ENCODE measurements around the gene PAK6. TPM values are rescaled to one million over a fixed set of nuclear protein-coding genes. Genes with fewer than 3 reads are reported as not detected.

The PAK6 gene
- total RNA-seq, 1 donor from 2014 or later = 0.31 TPM

DNA sequence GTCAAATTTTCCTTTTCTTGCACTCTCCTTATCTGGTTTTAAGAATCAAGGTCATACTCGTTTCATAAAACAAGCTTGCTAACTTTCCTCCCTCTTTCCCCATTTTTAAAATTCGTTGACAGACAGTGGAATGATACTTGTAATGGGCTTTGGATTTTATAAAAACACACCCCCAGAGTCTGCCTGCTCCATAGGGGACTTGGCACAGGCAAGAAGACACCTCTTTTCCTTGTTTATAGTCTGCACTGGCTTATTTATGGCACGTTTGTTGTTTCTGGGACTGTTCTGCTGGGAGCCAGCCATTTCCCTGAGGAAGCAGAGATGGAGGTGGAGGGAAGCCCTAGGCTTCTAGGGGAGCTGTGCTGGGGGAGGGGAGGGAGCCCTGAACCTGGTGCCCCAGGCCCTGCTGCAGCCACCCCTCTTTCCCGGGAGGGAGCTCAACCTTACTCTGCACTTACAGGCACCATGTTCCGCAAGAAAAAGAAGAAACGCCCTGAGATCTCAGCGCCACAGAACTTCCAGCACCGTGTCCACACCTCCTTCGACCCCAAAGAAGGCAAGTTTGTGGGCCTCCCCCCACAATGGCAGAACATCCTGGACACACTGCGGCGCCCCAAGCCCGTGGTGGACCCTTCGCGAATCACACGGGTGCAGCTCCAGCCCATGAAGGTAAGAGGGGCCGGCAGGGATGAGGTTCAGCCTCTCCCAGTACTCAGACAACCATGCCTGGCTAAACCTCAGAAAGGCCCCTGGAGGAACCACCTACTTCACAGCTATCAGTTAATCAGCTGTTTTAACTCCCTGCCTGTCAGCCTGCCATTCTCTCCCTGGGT, 25.7 kb downstream of the PAK6 start:
- H3K27ac Mint-ChIP-seq (ENCODE audit: unreplicated experiment) = peak overlapping the region; percentile 8
- DNase-seq (ENCODE audit: low spot score) = no peak
- no peaks in the 10 kb centered on the region for H3K36me3 Mint-ChIP-seq (ENCODE audit: low read depth, unreplicated experiment)
- no peaks in the 10 kb centered on the region for H3K9me3 Mint-ChIP-seq (ENCODE audit: unreplicated experiment)
- H3K4me1 Mint-ChIP-seq (ENCODE audit: unreplicated experiment) = peaks cover 9% of the 10 kb centered on the region
- TF ChIP-seq, protein P1, sequence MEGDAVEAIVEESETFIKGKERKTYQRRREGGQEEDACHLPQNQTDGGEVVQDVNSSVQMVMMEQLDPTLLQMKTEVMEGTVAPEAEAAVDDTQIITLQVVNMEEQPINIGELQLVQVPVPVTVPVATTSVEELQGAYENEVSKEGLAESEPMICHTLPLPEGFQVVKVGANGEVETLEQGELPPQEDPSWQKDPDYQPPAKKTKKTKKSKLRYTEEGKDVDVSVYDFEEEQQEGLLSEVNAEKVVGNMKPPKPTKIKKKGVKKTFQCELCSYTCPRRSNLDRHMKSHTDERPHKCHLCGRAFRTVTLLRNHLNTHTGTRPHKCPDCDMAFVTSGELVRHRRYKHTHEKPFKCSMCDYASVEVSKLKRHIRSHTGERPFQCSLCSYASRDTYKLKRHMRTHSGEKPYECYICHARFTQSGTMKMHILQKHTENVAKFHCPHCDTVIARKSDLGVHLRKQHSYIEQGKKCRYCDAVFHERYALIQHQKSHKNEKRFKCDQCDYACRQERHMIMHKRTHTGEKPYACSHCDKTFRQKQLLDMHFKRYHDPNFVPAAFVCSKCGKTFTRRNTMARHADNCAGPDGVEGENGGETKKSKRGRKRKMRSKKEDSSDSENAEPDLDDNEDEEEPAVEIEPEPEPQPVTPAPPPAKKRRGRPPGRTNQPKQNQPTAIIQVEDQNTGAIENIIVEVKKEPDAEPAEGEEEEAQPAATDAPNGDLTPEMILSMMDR (IDR thresholded peaks at IDR 0.05; ENCODE audit: unreplicated experiment) = no peak
- H3K27me3 Mint-ChIP-seq (ENCODE audit: unreplicated experiment) = peaks cover 3% of the 10 kb centered on the region
- peak overlapping the region; percentile 22 for H3K4me3 Mint-ChIP-seq (ENCODE audit: unreplicated experiment)

DNA sequence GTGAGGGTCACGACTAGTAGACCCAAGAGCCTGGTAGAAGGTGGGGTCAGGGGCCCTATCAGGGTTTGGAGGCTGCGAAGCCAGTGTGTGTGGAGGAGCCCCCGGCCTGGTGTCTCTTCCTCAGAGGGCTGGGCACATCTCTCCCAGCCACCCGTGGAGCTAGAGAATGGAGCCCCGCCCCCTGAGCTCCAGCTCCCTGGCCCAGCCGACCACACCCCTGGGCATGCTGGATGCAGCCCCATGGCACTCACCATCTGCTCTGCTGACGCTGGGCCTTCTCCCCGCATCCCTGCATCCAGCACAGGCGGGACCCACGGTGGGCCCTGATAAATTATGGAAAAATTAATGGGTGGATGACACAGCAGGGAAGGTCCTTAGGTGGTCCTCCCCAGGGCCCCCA, 26.5 kb downstream of the PAK6 start:
- TF ChIP-seq, protein P1 (IDR thresholded peaks at IDR 0.05; ENCODE audit: unreplicated experiment) = no peak
- H3K36me3 Mint-ChIP-seq (ENCODE audit: low read depth, unreplicated experiment) = no peaks in the 10 kb centered on the region
- no peak overlapping the region for H3K27ac Mint-ChIP-seq (ENCODE audit: unreplicated experiment)
- H3K9me3 Mint-ChIP-seq (ENCODE audit: unreplicated experiment) = no peaks in the 10 kb centered on the region
- peaks cover 3% of the 10 kb centered on the region for H3K27me3 Mint-ChIP-seq (ENCODE audit: unreplicated experiment)
- no peak for DNase-seq (ENCODE audit: low spot score)
- peaks cover 9% of the 10 kb centered on the region for H3K4me1 Mint-ChIP-seq (ENCODE audit: unreplicated experiment)
- H3K4me3 Mint-ChIP-seq (ENCODE audit: unreplicated experiment) = no peak overlapping the region

DNA sequence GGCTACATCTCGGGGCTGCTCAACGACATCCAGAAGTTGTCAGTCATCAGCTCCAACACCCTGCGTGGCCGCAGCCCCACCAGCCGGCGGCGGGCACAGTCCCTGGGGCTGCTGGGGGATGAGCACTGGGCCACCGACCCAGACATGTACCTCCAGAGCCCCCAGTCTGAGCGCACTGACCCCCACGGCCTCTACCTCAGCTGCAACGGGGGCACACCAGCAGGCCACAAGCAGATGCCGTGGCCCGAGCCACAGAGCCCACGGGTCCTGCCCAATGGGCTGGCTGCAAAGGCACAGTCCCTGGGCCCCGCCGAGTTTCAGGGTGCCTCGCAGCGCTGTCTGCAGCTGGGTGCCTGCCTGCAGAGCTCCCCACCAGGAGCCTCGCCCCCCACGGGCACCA, 27.0 kb downstream of the PAK6 start:
- H3K36me3 Mint-ChIP-seq (ENCODE audit: low read depth, unreplicated experiment) = no peaks in the 10 kb centered on the region
- peaks cover 3% of the 10 kb centered on the region for H3K27me3 Mint-ChIP-seq (ENCODE audit: unreplicated experiment)
- no peak overlapping the region for H3K4me3 Mint-ChIP-seq (ENCODE audit: unreplicated experiment)
- TF ChIP-seq, protein P1 (IDR thresholded peaks at IDR 0.05; ENCODE audit: unreplicated experiment) = no peak
- DNase-seq (ENCODE audit: low spot score) = no peak
- no peak overlapping the region for H3K27ac Mint-ChIP-seq (ENCODE audit: unreplicated experiment)
- peaks cover 9% of the 10 kb centered on the region for H3K4me1 Mint-ChIP-seq (ENCODE audit: unreplicated experiment)
- H3K9me3 Mint-ChIP-seq (ENCODE audit: unreplicated experiment) = no peaks in the 10 kb centered on the region

DNA sequence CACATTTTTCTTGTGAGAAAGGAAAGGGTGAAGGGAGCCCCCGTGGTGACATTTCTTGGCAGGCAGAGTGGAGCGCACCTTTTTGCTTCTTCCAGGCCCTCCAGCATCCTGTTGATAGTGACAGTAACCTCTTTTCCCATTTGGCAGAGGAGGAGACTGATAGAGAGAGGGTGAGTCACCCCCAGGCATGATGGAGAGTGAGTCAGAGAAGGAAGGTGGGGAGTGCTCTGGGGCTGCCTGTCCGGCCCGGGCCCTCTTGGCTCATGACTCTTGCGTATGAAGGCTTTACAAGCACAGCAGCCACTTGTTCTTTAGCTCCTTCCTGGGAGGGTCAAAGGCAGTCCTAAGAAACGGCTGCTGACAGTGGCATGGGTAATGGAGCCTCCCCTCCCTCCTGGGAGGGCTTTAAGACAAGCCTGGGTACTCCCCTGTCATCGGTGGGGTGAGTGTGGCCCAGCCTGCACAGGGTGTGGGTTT, 28.0 kb downstream of the PAK6 start:
- Mint-ChIP-seq H3K27ac (ENCODE audit: unreplicated experiment) (no peak overlapping the region), H3K9me3 (ENCODE audit: unreplicated experiment) (no peaks in the 10 kb centered on the region), H3K27me3 (ENCODE audit: unreplicated experiment) (peaks cover 3% of the 10 kb centered on the region), H3K4me3 (ENCODE audit: unreplicated experiment) (no peak overlapping the region), H3K36me3 (ENCODE audit: low read depth, unreplicated experiment) (no peaks in the 10 kb centered on the region), H3K4me1 (ENCODE audit: unreplicated experiment) (peaks cover 9% of the 10 kb centered on the region)
- DNase-seq (ENCODE audit: low spot score) = no peak
- TF ChIP-seq, protein P1 (IDR thresholded peaks at IDR 0.05; ENCODE audit: unreplicated experiment) = no peak

- TF ChIP-seq, protein P1 (IDR thresholded peaks at IDR 0.05; ENCODE audit: unreplicated experiment) = no peak
- no peaks in the 10 kb centered on the region for H3K36me3 Mint-ChIP-seq (ENCODE audit: low read depth, unreplicated experiment)
- no peak for DNase-seq (ENCODE audit: low spot score)
- H3K9me3 Mint-ChIP-seq (ENCODE audit: unreplicated experiment) = no peaks in the 10 kb centered on the region
- H3K27me3 Mint-ChIP-seq (ENCODE audit: unreplicated experiment) = peaks cover 3% of the 10 kb centered on the region
- H3K27ac Mint-ChIP-seq (ENCODE audit: unreplicated experiment) = no peak overlapping the region
- no peak overlapping the region for H3K4me3 Mint-ChIP-seq (ENCODE audit: unreplicated experiment)
- peaks cover 9% of the 10 kb centered on the region for H3K4me1 Mint-ChIP-seq (ENCODE audit: unreplicated experiment)
Measured at GRCh38 chr15:40267670-40268069, 28.8 kb downstream of the PAK6 start.

All from endothelial cell (in vitro differentiated cells).